Measurements from ENCODE around the gene CSTF1.

The CSTF1 gene

DNA sequence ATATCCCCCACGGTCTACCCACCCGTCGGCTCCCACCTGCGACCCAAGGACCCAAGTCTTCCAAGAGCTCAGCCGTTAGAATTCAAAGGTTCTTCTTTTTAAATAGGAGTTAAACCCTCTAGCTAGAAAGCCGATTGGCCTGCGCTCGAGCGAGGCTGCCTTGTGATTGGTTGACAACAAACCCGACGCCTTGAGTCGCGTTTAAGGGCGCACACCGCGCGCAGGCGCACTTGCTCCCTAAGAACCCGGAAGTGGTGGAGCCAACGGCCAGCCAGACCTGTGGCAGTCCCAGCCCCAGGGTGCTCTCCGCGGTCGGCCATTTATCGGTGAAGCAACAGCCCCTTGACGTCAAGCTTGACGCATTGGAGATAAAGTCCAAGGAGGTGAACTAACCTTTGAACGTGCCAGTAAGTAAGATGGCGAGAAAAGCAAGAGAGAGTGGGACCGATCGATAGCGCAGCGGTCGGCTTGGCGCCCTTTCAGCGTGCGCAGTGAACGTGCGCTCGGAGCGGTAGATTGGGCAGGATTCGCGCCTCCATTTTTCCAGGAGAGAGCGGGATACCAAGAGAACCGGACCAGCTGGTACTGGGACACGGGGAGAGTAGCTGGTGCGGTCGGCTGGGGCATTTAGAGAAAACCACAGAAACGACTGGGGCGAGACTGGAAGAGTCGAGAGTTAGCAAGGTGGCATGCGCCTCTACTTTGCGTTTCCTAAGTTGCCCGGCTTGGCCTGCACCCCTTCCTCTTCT is at the start of gene CSTF1, which contains the start of gene AURKA:
CSTF1 (plus strand) TSS at position 514 of the 749 bp plus-strand sequence. CDS start 2,908 bp downstream, outside the sequence.
AURKA (minus strand) TSS at position 84 of the 749 bp plus-strand sequence. CDS start 4,018 bp downstream, outside the sequence.
- DNase-seq: peak; percentile 100

DNA sequence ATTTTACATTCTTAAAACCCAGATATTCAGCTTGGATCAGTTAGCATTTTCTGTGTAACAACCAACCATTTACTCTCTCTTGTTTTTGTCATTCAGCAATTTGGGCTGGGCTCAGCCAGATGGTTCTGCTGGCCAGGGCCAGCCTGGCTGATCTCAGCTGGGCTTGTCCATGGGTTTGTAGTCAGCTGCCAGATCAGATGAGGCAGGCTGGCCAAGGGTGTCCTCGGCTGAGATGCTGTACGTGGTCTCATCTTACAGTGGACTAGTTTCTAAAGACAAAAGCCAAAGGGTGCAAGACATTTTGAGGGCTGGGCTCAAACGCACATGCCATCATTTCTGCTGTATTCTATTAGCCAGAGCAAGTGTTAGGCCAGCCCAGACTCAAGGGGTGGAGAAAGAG is 49.7 kb upstream of the CSTF1 start:
- no peak for DNase-seq

DNA sequence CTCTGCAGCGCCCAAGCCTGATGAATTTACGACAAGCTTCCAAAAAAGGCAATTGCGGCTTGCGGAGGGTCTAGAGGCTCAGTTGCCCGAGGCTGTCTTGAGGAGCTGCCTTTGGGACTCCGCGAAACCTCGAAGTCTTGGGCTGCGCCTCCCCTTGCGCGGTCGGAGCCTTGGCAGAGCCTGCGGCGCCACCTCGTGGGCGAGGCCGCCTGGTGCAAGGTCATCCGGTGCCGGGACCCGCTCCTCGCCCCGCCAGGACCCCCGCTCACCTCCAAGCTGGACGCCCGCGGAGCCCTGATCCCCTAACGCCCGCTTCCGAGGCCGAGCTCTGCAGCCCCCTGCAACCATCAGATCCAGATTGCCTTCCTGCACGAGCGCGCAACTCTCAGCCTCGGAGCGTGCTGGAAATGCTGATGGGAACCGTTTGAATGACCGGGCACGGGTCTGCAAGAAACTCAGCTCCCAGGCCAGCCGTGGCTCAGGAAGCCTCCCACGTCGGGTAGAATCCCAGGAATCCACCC is 48.5 kb upstream of the CSTF1 start:
- peak; percentile 51 for DNase-seq

DNA sequence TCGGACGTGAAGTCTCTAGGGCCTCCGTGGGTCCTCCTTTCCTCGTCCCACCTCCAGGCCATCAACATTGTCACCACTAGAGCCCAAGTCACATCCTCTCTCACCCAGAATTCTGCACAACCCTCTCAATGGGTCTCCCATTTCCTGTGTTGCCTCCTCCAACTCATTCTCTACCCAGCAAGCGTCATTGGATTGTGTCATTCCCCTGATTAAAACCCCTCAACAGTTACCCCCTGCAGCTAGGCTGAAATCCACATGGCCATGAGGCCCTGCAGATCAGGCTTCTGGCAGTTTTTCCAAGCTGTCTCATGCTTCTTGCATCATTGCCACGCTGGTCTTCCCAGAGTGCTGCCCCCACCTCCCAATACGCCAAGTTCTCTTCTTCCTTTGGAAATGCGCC is 46.5 kb upstream of the CSTF1 start:
- DNase-seq: no peak

DNA sequence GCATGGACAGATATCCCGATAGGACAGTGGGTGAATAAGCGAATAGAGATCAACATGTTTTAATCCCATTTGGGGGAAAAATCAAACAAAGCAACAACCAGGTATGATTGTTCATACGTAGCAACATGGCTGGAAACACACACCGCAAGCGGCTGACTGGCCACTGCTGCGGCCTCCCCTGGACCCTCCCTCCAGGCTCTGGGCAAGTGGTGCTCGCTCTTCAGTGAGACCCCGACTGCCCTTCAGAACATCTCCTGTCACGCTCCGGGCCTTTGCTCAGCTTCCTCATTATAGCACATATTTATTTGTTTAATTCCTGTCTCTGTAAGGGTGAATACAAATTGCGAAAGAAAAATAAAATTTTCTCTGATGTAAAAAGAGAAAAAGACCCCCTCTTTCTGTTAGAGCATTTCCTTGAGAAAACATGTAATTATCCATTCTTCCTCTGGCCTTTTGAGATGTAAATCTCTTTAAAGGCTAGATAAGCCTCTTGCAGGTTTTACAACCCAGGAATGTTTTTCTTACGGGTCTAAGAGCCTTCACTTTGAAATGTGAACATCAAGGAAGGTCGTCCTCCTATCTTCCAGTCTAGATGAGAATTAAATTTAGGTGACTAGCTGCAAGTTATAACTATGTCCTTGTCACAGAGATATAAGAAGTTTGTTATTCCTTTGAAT is 44.7 kb upstream of the CSTF1 start:
- no peak for DNase-seq

DNA sequence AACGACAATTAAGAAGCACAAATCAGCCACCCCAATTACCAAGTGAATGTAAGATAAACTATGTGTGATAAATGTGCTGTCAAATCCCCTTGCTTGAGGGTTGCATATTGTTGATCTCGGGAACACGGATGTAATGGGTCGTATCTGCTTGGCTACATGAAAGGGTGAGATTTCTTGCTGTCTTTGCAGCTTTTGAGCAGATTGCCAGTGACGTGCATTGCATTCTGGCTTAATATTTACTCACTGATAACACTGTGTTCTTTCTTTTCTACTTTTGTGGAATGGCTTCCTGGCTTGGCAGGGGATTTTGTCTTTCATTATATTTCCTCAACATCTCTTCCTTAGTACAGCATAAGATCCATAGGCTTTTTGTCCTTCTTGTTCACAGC is 44.1 kb upstream of the CSTF1 start:
- no peak for DNase-seq

DNA sequence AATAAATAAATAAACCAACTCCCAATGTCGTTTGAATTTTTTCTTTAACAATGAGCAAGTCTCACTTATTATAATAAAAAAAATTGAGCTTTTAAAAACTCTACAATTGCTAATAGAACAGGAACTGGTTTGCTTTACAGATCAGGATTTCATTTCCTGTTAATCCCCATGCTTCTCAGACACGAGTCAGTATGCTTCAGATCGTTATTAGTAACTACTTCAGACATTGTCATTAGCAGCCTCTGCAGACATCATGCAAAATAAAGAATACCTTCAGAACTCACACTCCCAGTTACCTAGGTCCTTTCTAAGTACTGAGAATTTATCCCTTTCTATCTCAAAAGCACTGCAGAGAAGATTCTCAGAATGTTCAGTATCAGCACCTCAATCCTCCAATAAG is 43.7 kb upstream of the CSTF1 start:
- DNase-seq: no peak

DNA sequence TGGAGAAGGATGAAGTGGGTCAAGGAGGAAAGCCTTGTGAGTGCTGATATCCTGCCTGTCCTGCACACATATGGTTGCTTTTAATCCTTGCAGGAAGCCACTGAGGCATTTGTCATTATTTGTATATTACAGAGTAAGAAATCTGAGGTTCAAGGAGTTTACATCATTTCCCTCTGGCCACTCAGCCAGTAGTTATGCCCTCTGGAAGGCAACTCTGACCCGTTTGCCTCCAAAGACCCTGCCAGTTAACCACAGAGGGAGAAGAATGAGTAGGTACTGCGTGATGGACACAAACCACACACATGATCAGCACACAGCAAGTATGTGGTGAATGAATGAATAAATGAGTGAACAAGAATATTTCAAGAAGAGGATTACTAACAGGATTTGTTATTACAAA is 41.6 kb upstream of the CSTF1 start:
- no peak for DNase-seq

DNA sequence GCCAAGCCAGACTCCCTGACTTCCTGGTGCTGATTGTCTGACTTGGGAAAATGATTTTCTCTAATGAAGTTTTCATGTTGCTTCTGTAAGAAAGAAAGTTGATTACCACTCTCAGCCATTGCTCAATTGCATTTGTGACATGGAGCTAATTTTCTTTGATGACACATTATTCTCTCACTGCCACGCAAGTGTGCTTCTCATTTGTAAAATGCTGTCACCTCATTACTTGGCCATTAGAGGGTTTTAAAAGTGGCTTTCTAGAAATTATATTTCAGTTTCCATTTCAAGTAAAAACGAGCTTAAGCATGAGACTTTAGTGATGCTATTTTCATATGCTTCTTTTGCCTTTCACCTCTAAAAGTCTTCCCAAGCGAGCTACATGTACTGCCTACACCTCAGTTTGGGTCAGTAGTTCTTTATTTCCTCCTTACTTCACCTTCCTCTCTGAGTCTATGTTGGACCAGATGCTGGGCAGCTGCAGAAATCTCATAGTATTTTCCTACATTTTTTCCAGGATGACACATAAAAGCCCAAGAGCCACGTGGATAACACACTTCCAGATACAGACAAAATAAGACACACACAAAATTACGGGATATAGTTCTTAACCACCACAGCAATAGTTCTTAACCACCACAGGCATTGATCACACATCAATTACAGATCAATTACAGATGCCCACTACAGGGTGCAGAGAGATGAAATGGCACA is 39.9 kb upstream of the CSTF1 start:
- peak; percentile 6 for DNase-seq

DNA sequence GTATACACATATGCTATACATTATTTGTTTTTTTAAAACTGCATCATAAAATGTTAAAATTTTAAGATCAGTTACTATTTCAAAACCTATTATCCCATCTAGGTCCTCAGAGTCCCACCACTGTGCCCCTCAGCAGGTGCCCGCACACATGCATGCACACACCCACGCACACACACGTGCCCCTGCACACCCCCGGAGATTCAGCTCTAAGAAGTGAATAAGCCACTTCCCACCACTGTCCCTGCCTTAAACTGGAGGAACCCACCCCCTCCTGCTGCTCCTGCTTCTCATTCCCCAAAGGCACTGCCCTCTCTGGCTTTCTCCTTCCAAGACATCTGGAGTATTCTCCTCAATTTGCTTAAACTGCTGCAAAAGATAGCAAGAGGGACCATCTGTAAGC is 39.1 kb upstream of the CSTF1 start:
- no peak for DNase-seq

DNA sequence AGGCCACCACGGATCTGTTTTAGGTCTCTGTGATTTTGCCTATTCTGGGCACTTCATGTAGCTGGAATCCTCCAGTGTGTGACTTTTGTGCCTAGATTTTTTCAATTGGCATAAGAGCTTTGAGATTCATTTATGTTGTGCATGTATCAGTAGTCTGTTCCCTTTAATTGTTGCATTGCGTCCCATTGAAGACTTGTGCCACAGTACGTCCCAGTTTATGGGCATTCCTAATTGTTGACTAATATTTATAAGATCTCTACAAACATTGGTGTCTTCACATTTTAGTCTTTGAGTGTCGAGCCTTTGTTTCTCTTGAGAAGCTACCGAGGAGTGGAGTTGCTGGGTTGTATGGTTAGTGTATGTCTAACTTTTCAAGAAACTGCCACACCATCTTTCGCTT is 34.4 kb upstream of the CSTF1 start:
- DNase-seq: no peak

DNA sequence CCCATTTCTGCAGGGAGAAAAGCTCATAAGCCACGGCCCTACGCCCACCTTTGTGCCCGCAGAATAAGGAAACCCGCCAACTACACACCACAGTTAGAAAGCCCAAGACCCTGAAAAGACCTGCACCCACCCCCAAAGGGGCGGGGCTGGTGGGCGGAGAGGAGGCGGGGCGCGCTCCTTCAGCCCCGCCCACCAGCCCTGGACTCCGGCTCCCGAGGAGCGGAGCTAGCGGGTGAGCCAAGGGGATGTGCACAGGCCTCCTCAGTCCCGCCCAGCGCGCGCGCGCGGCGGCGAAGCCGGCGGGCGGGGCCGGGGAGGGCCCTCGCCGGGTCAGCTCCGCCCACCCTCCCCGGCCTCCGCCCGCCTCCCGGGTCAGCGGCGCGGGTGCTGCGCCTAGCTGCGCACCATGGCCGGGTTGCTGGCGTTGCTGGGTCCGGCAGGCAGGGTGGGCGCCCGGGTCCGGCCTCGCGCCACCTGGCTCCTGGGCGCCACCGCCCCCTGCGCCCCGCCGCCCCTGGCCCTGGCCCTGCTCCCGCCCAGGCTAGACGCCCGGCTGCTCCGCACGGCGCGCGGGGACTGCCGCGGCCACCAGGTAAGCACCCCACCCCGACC is 33.7 kb upstream of the CSTF1 start, which contains the start of gene FAM210B:
FAM210B (plus strand) TSS at position 375 of the 612 bp plus-strand sequence; CDS start at position 407, 32 bp downstream.
- DNase-seq: peak; percentile 94

DNA sequence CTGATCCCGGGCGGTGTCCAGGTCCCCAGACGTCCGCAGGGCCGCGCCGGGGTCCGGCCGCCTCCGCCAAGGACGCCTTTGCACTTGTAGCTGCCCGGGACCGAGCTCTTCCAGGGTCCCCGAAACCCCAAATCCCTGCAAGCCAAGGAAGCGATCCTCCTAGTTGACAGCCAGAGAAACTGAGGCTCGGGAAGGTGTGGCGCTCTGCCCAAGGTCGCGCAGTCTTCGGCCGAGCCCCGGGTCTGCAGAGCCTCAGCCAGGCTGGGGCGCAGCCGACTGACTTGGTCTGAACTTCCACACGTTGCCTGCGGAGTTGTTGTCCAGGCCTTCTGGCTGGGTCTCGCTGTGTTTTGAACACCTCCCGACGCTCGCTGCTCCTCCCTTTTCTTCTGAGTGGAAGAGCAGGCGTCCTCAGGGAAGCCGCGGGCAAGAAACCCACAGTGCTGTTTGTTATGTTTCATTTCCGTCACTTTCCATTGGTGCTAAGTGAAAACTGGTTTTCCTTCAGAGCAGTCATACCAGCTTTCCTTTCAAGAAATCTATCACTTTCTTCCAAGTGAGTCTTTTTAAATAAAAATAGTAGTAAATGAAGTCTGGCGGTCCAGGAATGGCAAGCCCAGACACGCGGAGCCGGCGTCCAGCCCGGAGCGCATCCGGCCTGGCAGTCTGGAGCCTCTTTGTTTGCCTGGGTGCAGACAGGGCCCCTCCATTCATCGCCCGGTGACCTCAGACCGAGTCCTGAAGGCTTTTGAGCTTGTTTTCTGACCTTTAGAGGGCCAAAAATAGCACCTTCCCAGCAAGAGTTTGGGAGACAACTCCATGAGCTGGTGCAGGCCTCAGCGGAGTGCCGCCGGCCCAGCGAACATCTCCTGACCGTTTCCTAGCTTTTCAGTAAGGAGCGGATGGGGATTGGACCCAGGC is 33.0 kb upstream of the CSTF1 start:
- DNase-seq: peak; percentile 36

DNA sequence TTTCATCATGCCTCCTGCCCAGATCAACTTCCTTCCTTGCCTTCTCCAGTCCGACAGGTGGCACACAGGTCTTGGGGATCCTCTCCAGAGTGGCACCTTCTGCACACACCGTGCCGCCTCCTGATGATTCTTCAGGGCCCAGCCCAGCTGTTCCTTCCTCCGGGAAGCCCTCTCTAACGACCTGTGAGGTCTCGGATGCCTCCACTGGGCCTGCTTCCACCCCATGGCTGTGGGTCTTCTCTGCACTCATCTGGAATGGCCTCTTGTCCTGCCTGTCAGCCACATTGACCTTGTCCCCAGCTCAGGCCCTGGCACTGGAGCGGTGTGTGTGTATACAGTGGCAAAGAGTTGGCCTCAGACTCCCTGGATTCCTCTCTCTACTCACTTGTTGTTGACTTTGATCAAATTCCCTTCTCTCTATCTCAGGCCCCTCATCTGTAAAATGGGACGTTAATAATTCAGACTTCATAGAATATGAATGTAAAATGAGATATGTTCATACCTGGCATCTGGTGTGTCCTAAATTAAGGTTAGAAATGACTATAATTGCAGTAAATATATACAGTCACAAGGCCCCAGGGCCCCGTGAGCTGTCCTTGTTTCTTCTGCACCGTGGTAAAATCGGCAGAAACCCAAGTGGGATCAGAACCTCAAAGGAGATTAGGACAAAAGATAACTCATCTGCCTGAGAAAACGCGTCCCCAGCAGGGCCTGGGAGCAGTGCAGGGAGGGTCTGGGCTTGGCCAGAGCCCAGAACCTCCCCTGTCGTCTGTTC is 32.1 kb upstream of the CSTF1 start:
- no peak for DNase-seq

DNA sequence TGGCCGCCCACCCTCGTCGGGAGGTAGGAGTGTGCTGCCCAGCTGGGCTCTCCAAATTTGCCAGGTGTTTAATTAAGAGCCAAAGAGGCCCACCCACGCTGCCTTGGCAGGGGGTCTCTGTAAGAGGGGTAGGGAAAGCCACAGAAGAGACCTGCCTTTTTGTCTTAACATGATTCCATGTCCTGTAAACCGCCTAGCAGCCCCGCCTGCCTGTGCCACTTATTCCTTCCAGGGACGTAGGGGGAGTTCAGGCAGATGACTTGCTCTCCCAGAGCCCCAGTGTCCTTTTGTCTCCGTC is 31.6 kb upstream of the CSTF1 start:
- DNase-seq: no peak

DNA sequence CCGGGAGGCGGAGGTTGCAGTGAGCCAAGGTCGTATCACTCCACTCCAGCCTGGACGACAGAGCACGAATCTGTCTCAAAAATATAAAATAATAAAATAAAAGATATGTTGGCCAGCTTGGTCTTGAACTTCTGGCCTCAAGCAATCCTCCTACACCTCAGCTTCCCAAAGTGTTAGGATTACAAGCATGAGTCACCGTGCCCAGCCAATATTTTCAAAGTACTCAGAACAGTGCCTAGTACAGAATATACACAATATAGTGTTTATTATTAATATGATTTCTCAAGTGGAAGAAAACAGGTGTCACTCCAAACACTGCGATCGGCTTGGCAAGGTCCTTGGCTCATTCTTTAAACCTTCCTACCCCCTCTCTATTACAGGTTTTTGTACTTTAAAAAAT is 30.5 kb upstream of the CSTF1 start:
- DNase-seq: no peak

DNA sequence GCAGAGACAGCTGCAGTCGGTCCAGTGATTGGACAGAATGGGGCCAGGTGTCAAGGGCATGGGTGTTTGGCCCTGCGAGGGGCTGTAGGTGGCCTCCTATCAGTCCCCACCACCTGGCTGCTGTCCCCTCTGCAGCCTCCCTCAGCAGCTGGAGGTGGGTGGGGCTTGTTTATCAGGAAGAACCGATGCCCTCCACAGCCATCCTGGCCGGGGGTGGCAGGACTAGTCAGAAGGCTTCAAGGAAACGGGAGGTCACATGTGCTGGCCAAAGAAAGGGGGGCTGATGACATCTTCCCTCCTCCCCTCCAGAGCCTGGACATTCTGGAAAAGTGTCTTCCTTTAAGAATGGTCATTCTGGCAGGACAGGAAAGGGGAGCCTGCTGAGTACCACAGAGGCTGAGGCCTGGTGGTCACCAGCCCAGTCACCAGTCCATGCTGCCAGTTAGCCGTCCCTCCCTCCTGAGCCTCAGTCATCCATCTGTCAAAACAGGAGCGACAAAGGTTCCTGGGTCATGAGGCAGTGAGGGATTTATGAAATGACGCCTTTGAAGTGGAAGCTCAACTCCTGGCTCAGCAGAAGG is 29.5 kb upstream of the CSTF1 start:
- peak; percentile 13 for DNase-seq

DNA sequence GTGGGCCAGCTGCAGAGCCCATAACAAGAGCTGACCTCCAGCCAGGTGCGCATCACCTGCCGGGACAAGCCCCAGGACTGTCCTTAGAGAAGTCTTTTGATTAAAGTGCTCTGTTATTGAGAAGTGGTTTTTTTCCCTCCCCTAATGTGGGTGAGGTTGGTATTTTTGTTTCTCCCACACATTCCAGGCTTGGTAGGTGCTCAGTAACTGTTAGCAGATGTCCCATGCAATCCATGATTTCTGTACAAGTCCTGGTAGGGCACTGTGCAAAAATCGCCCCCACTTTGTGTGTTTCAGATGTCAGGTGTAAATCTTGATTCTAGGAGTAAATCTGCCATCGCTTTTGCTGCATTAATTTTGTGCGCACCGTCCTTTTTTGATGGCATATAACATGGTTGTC is 29.0 kb upstream of the CSTF1 start:
- no peak for DNase-seq

DNA sequence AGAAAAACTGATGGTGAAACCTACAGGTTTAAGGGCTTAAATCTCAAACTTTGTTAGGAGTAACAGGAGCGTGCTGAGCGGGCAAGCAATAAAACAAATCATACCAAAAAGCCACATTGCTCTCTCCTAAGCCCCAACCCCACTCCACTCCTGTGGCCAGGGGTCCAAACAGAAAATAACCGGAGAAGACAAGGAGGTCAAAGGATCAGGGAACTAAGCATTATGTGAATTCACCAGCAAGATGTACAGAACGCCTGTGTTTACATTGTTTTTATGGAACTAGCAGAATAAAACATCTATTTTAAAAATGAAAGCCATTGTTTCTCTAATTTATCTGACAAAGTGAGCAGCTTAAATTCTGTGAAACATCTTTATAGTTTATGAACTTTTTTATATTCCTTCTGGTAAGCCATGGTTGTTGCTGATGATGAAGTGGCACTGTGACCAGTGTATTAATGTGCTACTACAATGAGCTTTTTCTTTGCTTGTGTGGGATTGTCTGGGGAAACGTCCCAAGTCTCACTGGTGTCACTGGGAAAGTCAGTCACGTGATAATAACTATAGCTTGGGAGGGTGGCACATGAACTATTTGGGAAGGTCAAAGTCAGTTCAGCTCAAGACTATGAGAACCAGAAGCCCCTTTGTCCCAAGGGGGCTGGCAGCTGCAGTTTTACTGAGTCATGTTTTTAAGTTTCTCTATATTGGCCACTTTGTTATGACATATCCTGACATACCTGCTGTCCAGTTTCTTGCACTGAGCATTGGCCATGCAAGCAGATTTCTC is 23.9 kb upstream of the CSTF1 start:
- no peak for DNase-seq

DNA sequence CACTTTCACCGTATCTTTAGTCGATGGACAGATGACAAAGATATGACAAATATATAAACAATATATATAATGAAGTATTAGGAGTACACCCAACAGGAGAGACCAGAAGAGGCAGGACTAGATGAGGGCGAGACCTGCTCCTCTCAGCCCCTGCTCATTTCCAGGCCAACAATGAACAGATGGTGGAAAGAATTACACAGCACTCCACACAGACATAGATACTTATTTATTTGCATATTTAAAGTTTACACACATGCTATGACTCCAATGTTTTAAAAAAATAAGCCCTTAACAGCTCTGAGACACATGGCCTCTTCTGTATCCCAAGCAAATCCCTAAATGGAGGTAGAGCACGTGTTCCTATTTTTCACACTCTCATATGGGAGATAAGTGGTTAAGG is 23.3 kb upstream of the CSTF1 start:
- no peak for DNase-seq
